Measurements from ENCODE around the gene IFRD2. TPM values are rescaled to one million over a fixed set of nuclear protein-coding genes. Genes with fewer than 3 reads are reported as not detected.
A peak's percentile ranks its signal among the peaks of the same experiment; 100 is the strongest.
"Not testable (repeated sequence)": the region's sequence is repeated elsewhere in the genome, so short reads cannot be mapped to it uniquely, and the experiment has no call there.

Gene IFRD2
- polyA plus RNA-seq, 4 donors: 34.8 to 51.9 (median 48.5) TPM

DNA sequence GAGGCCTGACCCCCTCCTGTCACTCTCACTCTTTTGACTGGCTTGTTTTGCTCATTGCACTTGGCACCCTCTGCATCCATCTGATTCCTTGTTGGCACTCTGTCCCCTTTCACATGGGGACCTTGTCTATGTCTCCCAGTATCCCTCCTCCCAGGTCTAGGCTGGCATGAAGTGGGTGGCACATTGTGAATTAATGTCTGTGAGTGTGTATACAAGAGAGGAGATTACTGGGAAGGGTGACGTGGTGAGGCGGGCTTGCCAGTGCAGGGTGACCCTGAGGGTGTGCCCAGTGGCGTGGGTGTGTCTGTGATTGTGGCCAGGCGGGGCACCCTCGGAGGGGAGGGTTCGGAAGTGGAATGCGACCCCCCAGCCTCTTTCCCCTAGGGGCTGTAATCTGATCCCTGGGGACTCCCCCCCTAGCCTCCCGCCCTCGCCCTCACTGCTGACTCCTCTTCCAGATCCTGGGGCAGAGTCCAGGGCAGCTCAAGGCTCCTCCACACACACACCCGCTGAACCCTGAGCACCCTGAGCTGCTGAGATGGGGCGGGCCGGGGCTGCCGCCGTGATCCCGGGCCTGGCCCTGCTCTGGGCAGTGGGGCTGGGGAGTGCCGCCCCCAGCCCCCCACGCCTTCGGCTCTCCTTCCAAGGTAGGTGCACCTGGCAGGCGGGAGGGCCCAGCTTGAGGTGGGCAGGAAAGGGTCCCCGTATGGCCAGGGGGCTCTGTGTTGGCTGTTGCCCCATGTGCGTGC lies 23.4 kb downstream of the IFRD2 start, which contains the start of gene SEMA3B:
Gene SEMA3B, plus strand, starts transcription at position 445 of the 749 bp plus-strand sequence. Its CDS starts 94 bp downstream, at position 539.
- DNase-seq (ENCODE audit: low read depth in 4 of 4, low spot score in 2 of 4): no peak

DNA sequence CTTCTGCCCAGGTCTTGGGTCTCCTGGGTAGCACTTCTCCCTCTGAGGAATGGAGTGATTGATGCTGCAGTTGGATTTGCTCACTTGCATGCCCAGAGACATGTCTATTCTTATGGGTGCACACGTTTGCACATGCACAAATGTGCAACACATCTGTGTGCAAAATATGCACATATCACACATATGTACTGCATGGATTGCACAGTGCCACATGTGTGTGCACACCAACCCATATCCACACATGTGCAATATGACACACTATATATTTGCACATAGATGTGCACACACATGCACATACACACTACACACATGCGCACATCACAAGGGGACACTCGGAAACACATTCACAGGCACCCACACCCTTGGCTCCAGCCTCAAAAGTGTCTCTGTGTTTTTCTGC lies 24.0 kb downstream of the IFRD2 start:
- no peak for DNase-seq (ENCODE audit: low read depth in 4 of 4, low spot score in 2 of 4)

DNA sequence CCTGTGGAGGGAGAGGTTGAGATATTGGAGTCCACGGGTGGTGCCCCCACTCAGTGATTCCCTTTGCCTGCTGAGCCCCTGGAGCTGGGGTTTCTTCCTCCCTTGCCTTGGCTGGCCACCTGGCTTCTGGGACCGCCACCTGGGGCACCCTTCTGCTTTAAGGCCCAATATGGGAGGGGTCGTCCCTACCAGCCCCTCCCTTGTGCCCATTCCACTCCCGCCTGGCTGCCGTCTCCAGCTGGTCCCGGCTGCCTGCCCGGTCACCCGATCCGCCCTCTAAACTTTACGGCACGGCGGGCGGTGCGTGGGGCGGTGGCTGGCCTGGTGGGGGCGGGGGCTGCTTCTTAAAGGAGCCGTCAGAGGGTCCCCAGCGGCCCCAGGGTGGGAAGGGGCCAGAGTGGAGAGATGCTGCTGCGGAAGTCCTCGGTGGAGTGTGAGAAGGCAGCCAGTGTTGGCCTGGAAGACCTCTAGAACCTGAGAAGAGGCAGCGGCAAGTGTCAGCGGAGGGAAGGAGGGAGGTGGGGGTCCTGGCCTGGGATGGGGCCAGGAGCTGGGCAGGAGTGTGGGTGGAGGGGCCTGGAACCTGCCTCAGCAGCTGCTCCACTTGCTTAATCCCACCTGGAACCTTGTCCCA lies 24.8 kb downstream of the IFRD2 start:
- no peak for DNase-seq (ENCODE audit: low read depth in 4 of 4, low spot score in 2 of 4)

DNA sequence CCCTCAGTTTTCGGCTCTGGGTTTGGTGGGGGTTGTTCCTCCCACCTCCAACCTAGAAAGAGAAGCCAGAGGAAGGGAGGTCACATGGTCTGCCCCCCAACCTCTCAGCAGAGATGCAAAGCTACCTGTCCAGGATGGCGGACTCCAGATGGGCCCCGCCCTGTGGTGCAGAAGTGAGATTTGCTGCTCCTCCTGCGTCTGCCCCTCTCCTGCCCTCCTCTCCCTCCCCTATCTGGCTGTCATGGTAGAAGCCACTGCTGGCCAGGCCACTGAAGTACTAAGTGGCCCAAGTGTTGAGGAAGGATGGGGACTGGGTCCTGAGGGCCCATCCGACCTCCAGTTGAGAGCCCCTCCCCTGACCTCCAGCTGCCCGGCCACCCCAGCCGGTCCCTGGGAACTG lies 25.4 kb downstream of the IFRD2 start:
- no peak for DNase-seq (ENCODE audit: low read depth in 4 of 4, low spot score in 2 of 4)

DNA sequence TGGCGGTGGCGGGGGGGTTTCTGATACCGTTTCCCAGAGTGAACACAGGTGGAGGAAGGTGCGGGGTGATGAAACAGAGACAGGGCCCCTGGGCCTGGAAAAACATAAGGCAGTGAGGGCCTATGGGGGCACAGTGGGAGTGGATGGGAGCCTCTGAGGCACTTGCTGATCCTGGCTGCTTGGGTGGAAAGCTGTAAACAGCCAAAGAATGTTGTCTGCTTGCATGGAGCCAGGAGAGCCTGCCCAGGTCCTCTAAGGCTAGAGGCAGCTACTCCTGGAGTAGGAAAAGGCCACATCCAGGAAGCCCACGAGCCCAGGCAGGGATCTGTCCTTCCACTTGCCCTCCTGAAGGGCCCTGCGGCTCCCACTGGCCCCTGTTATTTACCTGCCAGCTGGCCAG lies 26.2 kb downstream of the IFRD2 start:
- DNase-seq (ENCODE audit: low read depth in 4 of 4, low spot score in 2 of 4): no peak

DNA sequence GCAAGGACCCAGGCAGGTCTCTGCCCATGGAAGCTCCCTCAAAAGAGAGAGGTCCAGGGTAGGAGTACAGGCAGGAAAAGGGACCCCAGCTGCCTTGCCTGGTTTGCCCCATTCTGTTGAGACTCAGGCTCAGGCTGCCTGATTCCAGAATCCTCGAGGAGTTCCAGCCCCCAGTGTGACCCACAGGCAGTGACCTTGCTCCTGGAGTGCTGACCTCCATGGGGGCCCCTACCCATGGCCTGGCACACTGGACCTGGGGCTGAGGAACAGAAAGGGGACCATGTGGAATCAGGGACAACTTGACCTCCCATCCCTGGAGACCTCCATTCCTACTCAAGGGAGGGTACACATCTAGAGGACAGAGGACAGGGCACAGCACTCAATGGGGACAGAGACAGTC lies 26.7 kb downstream of the IFRD2 start:
- no peak for DNase-seq (ENCODE audit: low read depth in 4 of 4, low spot score in 2 of 4)

DNA sequence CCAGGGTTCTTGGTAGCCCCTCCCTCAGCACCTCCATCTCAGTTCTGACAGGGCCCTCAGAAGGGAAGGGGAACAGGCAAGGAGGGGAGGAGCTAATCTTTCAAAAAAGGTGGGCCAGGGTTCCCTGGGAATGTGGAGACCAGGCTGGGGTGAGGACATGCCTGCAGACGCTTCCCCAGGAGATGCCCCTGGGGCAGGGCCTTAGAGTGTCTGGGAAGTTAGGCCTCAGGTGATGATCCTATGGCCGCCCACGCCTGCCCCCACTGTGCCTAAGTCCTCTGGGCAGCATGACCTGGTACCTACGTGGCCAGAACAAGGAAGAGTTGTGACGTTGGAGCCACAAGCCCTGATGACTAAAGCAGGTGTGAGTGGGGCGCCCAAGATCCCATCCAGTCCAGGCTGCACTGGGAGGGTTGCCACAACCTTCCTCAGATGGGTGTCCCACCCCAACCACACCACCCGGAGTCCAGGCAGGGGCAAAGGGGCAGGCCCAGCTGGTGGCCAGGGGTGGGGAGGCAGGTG lies 27.2 kb downstream of the IFRD2 start:
- DNase-seq (ENCODE audit: low read depth in 4 of 4, low spot score in 2 of 4): no peak

DNA sequence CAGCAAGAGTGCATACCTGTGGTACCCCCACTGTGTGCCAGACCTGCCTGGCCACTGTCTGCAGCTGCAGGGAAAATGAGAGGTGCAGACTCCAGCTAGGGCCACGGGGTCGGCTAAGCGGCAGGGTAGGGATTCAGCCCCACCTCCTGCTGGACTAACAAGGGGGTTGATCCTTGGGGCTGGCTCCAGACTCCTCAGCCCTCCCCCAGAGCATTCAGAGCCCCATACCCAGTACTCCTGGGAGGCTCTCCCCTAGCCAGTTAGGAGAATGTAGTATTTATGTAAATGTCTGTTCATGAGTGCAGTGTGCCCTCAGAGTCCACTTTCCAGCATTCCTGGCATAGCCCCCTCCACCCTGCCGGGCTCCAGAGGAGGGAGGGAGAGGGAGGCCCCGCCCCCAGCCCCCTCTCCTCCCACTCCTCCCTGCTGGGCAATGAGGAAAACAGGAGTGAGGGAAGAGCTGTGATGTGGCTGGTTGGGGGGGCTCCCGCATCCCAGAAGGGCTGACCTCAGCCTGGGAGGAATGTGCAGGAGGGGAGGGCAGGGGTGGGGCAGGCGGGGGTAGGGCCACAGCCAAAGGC lies 27.8 kb downstream of the IFRD2 start:
- peak; percentile 79 to 92 (median 85) for DNase-seq (ENCODE audit: low read depth in 4 of 4, low spot score in 2 of 4)

DNA sequence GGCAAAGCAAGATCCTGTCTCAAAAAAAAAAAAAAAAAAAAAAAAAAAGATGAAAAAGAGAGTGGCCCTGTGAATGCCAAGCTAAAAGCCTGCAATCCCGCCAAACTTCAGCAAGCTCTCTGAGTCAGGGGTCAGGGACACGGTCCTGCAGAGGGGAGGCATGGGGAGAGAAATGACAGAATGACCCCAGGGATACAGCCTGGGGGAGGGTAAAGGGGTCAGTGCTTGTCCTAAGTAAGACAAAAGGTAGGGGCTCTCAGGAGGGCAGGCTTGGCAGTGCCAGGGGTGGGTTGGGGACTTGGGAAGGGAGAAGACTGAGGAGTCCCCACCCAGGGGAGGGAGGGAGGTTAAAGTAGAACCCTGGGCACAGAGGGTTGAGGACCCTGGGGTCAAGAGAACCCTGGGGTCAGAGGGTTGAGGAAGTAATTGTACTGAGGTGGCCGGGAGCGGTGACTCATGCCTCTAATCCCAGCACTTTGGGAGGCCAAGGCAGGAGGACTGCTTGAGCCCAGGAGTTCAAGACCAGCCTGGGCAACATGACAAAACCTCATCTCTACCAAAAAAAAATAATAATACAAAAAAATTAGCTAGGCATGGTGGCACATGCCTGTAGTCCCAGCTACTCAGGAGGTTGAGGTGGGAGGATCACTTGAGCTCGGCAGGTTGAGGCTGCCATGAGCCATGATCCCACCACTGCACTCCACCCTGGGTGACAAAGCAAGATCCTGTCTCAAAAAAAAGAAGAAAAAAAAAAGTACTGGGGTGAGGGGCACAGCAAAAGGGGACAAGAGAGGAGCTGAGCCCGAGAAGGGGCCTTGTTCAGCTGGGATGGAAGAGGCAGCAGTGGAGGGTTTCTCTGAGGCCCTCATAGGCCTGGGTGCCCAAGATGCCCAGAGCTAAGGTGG lies 28.5 kb downstream of the IFRD2 start:
- DNase-seq (ENCODE audit: low read depth in 4 of 4, low spot score in 2 of 4): no peak

DNA sequence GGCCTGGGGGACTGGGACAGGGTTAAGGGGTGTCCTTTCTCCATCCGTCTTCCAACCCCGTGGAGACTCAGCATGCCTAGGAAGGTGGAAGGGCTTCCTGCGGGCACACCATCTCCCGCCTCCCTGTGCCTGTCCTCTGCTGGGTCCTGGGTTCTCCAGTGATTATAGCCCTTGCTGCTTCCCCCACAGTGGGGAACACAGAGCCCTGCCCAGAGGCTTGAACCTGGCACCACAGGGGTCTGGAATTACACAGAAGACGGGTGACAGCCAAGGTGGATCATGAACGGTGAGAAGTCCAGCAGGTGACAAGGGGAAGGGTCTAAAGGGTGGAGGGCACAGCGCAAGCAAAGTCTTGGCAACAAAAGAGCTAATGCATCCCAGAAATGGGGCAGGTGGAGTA lies 29.5 kb downstream of the IFRD2 start:
- no peak for DNase-seq (ENCODE audit: low read depth in 4 of 4, low spot score in 2 of 4)

DNA sequence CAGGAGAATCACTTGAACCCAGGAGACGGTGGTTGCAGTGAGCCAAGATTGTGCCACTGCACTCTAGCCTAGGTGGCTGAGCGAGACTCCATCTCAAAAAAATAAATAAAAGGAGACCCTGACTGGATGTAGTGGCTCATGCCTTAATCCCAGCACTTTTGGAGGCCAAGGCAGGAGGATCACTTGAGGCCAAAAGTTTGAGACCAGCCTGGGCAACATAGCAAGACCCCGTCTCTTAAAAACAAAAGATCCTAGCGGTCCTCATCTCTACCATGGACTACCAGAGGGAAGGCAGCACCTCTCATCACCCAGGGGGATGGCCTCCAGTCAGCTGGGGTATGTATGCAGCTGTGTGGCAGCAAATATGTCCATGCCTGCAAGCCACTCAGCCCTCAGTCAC lies 30.0 kb downstream of the IFRD2 start:
- not testable (repeated sequence) for DNase-seq (ENCODE audit: low read depth in 4 of 4, low spot score in 2 of 4)

DNA sequence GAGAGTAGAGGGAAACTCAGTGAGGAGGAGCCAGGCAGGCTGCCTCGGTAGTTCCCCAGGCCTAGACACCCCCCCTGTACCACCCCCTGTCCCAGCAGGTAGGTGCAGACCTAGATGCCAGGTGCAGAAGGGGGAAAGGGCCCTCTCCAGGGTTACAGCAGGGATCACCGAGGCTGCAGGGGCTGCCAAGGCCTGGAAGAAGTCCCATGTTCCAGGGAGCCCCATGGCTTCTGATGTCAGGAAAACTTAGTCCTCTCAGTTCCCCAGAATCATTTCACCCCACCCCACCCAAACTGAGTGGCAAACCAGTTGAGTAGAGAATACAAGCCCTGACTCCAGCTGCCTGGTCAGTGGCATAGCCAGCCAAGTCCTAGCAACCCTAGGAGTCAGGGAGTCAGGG lies 30.7 kb downstream of the IFRD2 start:
- DNase-seq (ENCODE audit: low read depth in 4 of 4, low spot score in 2 of 4): no peak

DNA sequence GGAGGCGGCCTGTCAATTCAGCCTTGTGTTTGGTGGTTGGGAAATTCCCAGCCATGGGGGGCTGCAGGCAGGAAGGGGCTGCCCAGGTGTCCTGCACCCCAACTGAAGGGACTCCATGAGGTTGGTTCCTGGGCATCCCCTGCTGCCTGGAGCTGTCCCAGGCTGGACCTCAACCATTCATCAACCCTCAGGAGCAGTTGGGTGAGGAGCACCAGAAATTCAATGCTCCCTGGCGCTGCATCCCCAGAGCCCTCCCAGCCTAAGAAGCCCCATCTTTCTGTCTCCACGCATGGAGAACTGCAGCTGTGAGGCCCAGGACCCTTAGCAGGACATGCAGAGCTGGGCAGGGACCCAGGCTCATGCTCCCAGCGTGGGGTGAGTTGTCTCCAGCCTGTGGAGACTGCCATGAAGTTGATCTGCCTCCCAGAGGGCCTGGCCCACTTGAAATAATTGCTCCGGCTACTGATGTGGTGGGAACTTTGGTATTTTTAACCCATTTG lies 31.2 kb downstream of the IFRD2 start:
- DNase-seq (ENCODE audit: low read depth in 4 of 4, low spot score in 2 of 4): no peak

DNA sequence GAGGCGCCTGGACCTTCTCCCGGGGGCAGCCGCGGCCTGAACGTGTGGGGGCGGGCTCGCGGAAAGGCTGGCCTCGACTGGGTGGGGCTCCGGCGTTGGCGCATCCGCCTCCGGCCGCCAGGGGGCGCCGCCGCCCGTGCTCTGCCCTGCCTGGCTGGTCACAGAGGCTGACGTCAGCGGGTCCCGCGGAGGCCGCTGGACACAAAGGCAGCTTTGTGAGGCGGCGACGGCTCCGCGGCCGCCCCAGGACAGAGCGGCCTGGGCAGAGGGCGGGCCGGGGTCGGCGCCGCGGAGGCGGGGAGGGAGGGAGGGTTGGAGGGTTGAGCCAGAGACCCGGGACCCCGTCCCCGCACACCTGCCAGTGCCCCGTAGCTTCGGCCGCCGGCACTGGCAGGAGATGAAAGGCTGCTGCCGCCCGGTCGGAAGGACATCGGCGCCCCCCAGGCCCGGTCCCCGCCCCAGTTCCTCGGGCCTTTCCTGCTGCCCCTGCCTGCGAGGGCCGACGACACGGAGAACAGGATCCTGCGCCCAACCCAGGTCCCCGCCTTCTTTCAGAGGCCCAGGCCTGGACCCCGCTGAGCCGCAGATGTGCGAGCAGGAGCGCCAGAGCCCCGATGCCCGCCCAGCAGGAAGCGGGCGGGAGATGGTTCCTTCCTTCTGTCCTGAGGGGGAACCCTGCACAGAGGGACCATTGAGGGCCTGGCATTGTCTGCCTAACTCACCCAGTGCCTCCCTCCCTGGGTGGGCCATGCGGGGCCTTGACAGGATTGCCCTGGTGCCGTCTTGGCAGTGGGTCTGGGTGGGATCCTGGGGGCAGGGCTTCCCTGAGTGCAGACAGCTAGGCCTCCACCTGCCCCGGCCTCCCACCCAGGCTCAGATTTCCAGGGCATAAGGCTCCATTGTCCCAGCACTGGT lies 31.9 kb downstream of the IFRD2 start:
- peak in 3 of 4 donors; percentile 85 to 88 (median 87) for DNase-seq (ENCODE audit: low read depth in 4 of 4, low spot score in 2 of 4)

DNA sequence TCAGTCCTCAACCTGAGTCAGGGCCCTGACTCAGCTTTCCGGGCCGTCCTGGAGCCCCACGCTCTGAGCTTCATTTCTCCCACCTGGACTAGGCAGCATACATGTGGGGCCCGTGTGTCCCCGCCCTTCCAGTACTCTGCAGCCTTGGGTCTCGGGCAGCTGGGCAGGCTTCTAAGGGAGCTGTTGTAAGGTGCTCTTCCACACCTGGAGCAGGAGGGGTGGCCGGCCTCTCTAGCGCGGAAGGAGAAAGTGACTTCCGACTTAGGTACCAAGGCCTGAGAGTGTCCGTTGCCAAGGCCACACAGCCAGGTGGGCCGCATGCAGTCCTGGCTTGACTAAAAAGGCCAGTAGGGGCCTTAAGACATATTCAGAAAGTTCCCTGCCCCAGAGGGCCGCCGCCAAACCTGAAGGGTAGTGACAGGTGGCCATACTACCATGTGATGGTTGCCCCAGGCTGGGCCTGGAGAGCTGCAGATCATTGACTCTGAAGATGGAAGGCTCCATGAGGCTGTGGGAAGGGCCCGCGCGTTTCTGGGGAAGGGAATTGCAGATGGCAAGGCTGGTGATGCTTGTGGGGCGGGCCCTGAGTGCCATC lies 32.7 kb downstream of the IFRD2 start:
- DNase-seq (ENCODE audit: low read depth in 4 of 4, low spot score in 2 of 4): no peak

DNA sequence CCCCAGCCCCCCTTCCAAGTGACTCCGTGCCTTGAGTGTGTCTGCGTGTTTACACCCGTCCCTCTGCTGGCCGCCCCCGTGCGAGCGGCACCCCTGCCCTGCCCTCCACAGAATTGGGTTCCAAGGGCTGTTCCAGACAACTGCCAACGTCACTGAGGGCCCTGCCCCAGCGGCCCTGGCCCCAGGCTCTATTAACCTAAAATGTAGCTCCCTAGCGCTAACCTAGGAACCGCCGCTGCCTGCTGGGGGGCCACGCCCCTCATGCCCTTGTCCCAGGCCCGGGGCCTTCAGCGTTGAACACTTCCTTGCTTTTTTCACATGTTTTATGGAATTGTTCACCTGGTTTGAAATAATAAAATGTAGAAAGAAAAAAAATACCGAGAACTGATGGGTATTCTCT lies 33.2 kb downstream of the IFRD2 start:
- DNase-seq (ENCODE audit: low read depth in 4 of 4, low spot score in 2 of 4): no peak

DNA sequence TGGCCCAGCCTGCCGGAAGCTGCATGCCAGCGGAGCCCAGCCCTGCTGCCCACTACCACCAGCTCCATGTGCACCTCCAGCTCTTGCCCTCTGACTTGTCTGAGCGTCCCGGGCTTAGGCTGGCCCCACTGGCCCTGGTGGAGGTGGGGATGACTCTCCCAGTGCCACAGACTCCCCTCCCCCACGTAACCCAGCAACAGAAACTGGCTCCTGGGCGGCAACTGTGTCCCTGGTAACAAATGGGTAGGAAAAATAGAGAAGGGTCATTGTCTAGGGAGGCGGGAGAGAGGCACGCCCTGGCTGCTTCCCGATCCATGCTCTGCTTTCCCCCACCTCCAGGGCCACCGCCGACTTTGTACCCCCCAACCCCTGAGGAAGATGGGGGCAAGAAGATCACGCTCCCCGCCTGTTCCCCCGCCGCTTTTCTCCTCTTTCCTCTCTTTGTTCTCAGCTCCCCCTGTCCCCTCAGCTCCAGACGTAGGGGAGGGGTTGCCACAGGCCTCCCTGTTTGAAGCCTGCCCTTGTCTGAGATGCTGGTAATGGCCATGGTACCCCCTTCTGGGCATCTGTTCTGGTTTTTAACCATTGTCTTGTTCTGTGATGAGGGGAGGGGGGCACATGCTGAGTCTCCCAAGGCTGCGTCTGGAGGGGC lies 34.1 kb downstream of the IFRD2 start:
- DNase-seq (ENCODE audit: low read depth in 4 of 4, low spot score in 2 of 4): no peak
